ENCODE data around the gene KRTAP1-1. TPM values are rescaled to one million over a fixed set of nuclear protein-coding genes. Genes with fewer than 3 reads are reported as not detected.

The KRTAP1-1 gene
- total RNA-seq, 1 experiment from 2014 or later = not detected

DNA sequence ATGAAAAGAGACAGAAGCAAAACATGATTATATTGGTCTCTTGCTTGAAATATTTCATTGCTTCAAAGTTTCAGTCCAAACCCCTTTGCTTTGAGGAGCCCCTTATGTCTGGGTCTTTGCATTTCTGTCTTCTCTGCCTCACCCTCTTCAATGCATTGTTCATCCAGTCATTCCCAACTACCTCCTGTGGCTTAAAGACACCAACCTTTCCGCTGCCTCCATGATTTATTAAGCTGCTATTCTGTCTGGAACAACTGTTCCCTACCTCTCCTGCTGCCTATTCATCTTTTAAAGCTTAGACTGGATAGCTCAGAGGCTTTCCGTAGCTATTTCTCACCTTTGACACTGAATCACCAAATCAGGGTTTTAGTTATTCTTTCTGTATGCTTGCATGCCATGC is 43.9 kb downstream of the KRTAP1-1 start:
- BruUV-seq (replicated peaks) = no TSS peak
- ChIA-PET CTCF (no interaction called here), RAD21 (ENCODE audit: low non-redundant PET in 1 of 2, low total read pairs in 2 of 2, uncharacterized antibody in 2 of 2, unreplicated experiment in 2 of 2) (no interaction called here), POLR2A (interaction anchor here (0.8 kb wide), 1 partner anchor 41 kb away, joined by 3 read pairs; no protein-coding TSS in a partner anchor)
- Histone ChIP-seq H3K36me3 (ENCODE audit: control insufficient read depth in 1 of 2, insufficient read depth in 2 of 2, low read length in 2 of 2) (no peaks in the 10 kb centered on the region), H4K20me1 (ENCODE audit: insufficient read depth) (no peaks in the 10 kb centered on the region), H3K27ac (ENCODE audit: low read depth, low read length) (no peak overlapping the region), H2AFZ (ENCODE audit: low read depth, low read length, poor library complexity, severe bottlenecking) (peak overlapping the region; percentile 64), H3K4me2 (ENCODE audit: low read length) (0 out of 2 replicates have a peak overlapping the region, but pooled peaks have one; percentile 22), H3K9me2 (ENCODE audit: insufficient read depth) (no peaks in the 10 kb centered on the region; the same call in 1 of the 2 replicates), H3K9me3 (ENCODE audit: control insufficient read depth in 1 of 2, insufficient read depth in 1 of 2, low read depth in 1 of 2, low read length in 2 of 2) (peaks cover 0 to 4% of the 10 kb centered on the region in 2 experiments; a peak in 1 of 4 replicates), H3K79me2 (ENCODE audit: insufficient read depth, low read length) (no peaks in the 10 kb centered on the region), H3K4me1 (ENCODE audit: control insufficient read depth in 1 of 2, insufficient read depth in 2 of 2, low read length in 2 of 2) (peaks cover 5 to 18% of the 10 kb centered on the region in 2 experiments; a peak in 3 of 4 replicates), H3K4me3 (replicated peaks in 1 of 2; ENCODE audit: low read depth in 1 of 2, low read length in 2 of 2) (no peak overlapping the region), H3K9ac (ENCODE audit: low read length) (no peak overlapping the region), H3K27me3 (ENCODE audit: insufficient read depth, low read length) (no peaks in the 10 kb centered on the region)
- DNase-seq (ENCODE audit: low read depth, low spot score) (no peak), ATAC-seq (no peak; the same call in 1 of the 2 replicates)
- intact Hi-C loops (cut with micrococcal nuclease) = no loop called here
- TF ChIP-seq TCF7L2 (IDR thresholded peaks at IDR 0.05; ENCODE audit: borderline replicate concordance, extremely low read depth, insufficient read depth, insufficient read length) (no peak), CBX3 (IDR thresholded peaks at IDR 0.05; ENCODE audit: low read depth) (no peak), ELF1 (IDR thresholded peaks at IDR 0.05; ENCODE audit: borderline replicate concordance, low read depth) (no peak), CTCF (IDR thresholded peaks at IDR 0.05 in 2 of 3, conservative IDR thresholded peaks at IDR 0.05 in 1 of 3; ENCODE audit: borderline replicate concordance in 1 of 3, insufficient read depth in 1 of 3, low read depth in 2 of 3, low read length in 2 of 3) (no peak), ZNF274 (IDR thresholded peaks at IDR 0.05; ENCODE audit: low read depth, low read length) (no peak), FOSL1 (IDR thresholded peaks at IDR 0.05; ENCODE audit: low read depth) (no peak), JUND (IDR thresholded peaks at IDR 0.05) (no peak), SP1 (IDR thresholded peaks at IDR 0.05; ENCODE audit: low read depth) (no peak), SIN3A (IDR thresholded peaks at IDR 0.05; ENCODE audit: low read depth) (no peak), SRF (IDR thresholded peaks at IDR 0.05; ENCODE audit: low read depth) (no peak), POLR2AphosphoS5 (IDR thresholded peaks at IDR 0.05; ENCODE audit: low read depth, low read length) (no peak), CEBPB (IDR thresholded peaks at IDR 0.05; ENCODE audit: low read depth) (no peak), EGR1 (IDR thresholded peaks at IDR 0.05; ENCODE audit: low read depth) (no peak), ZFX (IDR thresholded peaks at IDR 0.05) (no peak), POLR2A (IDR thresholded peaks at IDR 0.05; ENCODE audit: borderline replicate concordance, extremely low read depth, insufficient read depth, insufficient read length) (no peak)
- TF ChIP-seq, protein P1, sequence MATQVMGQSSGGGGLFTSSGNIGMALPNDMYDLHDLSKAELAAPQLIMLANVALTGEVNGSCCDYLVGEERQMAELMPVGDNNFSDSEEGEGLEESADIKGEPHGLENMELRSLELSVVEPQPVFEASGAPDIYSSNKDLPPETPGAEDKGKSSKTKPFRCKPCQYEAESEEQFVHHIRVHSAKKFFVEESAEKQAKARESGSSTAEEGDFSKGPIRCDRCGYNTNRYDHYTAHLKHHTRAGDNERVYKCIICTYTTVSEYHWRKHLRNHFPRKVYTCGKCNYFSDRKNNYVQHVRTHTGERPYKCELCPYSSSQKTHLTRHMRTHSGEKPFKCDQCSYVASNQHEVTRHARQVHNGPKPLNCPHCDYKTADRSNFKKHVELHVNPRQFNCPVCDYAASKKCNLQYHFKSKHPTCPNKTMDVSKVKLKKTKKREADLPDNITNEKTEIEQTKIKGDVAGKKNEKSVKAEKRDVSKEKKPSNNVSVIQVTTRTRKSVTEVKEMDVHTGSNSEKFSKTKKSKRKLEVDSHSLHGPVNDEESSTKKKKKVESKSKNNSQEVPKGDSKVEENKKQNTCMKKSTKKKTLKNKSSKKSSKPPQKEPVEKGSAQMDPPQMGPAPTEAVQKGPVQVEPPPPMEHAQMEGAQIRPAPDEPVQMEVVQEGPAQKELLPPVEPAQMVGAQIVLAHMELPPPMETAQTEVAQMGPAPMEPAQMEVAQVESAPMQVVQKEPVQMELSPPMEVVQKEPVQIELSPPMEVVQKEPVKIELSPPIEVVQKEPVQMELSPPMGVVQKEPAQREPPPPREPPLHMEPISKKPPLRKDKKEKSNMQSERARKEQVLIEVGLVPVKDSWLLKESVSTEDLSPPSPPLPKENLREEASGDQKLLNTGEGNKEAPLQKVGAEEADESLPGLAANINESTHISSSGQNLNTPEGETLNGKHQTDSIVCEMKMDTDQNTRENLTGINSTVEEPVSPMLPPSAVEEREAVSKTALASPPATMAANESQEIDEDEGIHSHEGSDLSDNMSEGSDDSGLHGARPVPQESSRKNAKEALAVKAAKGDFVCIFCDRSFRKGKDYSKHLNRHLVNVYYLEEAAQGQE (IDR thresholded peaks at IDR 0.05; ENCODE audit: low read depth) = no peak
- TF ChIP-seq, protein P2, sequence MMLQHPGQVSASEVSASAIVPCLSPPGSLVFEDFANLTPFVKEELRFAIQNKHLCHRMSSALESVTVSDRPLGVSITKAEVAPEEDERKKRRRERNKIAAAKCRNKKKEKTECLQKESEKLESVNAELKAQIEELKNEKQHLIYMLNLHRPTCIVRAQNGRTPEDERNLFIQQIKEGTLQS (IDR thresholded peaks at IDR 0.05) = no peak
- TF ChIP-seq, protein P3, sequence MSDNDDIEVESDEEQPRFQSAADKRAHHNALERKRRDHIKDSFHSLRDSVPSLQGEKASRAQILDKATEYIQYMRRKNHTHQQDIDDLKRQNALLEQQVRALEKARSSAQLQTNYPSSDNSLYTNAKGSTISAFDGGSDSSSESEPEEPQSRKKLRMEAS (IDR thresholded peaks at IDR 0.05) = no peak

Data from HCT116 (cell line).